ENCODE measurements around the gene NMBR.

DNA sequence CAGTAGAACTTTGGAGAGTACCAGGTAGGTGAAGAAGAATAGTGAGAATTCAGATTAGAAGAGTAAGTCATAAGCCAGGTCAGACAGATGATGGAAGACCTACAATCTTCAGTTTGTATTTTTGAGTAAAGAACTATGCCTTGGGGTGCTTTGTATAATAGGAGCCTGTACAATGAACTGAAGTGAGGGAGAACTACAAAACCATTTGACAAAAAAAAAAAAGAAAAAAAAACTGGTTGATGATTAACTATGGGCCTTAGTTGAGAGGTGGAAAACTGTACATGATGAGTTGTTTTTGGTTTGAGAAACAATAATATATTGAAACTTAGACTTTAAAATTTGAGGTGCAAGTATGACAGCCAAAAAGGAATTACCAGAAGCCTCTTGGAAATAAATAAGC, 25.8 kb upstream of the NMBR start:
- TF ChIP-seq, protein P1, sequence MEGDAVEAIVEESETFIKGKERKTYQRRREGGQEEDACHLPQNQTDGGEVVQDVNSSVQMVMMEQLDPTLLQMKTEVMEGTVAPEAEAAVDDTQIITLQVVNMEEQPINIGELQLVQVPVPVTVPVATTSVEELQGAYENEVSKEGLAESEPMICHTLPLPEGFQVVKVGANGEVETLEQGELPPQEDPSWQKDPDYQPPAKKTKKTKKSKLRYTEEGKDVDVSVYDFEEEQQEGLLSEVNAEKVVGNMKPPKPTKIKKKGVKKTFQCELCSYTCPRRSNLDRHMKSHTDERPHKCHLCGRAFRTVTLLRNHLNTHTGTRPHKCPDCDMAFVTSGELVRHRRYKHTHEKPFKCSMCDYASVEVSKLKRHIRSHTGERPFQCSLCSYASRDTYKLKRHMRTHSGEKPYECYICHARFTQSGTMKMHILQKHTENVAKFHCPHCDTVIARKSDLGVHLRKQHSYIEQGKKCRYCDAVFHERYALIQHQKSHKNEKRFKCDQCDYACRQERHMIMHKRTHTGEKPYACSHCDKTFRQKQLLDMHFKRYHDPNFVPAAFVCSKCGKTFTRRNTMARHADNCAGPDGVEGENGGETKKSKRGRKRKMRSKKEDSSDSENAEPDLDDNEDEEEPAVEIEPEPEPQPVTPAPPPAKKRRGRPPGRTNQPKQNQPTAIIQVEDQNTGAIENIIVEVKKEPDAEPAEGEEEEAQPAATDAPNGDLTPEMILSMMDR (IDR thresholded peaks at IDR 0.05): no peak
- TF ChIP-seq POLR2A (IDR thresholded peaks at IDR 0.05; ENCODE audit: low read depth): no peak

Measured in esophagus muscularis mucosa (tissue), 3 donors.